GM12878 (cell line): Measurements from ENCODE around the gene KIFC1. TPM values are rescaled to one million over a fixed set of nuclear protein-coding genes. Genes with fewer than 3 reads are reported as not detected.

Experiments
- ATAC-seq: fragments of 200-7000 bp; cut with Tn5 transposase; 3 replicates; pipeline ENCODE4 v1.9.1; 2020; ENCODE audit warnings: mild to moderate bottlenecking, moderate library complexity
- BruUV-seq: library from RNA; stranded (reverse); fragments of 400-500 nt; replicated peaks from 2 replicates; lab custom pipeline; 2021; lab: Mats Ljungman, UMichigan
- CTCF ChIA-PET: fragments of 300-600 bp; sonication (Branson Sonifier 250); formaldehyde crosslinking; extraction: SDS; loops from one replicate; lab custom pipeline; 2021; ENCODE audit warnings: inconsistent platforms; lab: Yijun Ruan, JAX
- POLR2A ChIA-PET: fragments of 350-600 bp; formaldehyde crosslinking; extraction: SDS; loops from one replicate; lab custom pipeline; 2021; ENCODE audit warnings: inconsistent platforms; lab: Charles Lee
- RAD21 ChIA-PET: fragments of 300-600 bp; sonication (Branson Sonifier 250); formaldehyde crosslinking; loops from one replicate; lab custom pipeline; 2023; ENCODE audit warnings: antibody characterized with exemption; ENCODE audit not compliant: unreplicated experiment; lab: Charles Lee
- SMC1A ChIA-PET: fragments of 300-600 bp; sonication (Branson Sonifier 250); formaldehyde crosslinking; loops from one replicate; lab custom pipeline; 2023; ENCODE audit not compliant: unreplicated experiment, uncharacterized antibody; lab: Charles Lee
- DNase-seq: peaks from one replicate; pipeline ENCODE4 v3.0.0-alpha.2; 2011; ENCODE audit warnings: low read depth, low spot score
- FAIRE-seq: peaks from 3 replicates; lab custom pipeline; 2011; peaks lifted over from hg19 to GRCh38; lab: Jason Lieb, UNC
- H2AFZ ChIP-seq: 2 replicates; pipeline ENCODE4 v1.6.0; 2011; ENCODE audit warnings: low read depth, low read length, control low read depth; ENCODE audit not compliant: control insufficient read depth
- H3K27ac ChIP-seq: 2 replicates; pipeline ENCODE4 v1.5.1; 2011; ENCODE audit warnings: control low read depth; ENCODE audit not compliant: control insufficient read depth, insufficient read depth
- H3K27me3 ChIP-seq, 2 experiments: replicated peaks in 1 of 2; 2 replicates each; pipeline versions ENCODE4 v1.6.0 to v1.6.1; 2011; ENCODE audit warnings: low read length in 1 of 2; ENCODE audit not compliant: control insufficient read depth in 2 of 2, insufficient read depth in 2 of 2
- H3K36me3 ChIP-seq, 2 experiments: 2 replicates each; pipeline ENCODE4 v1.5.1; 2011; ENCODE audit warnings: low read length in 1 of 2; ENCODE audit not compliant: control insufficient read depth in 2 of 2, insufficient read depth in 2 of 2
- H3K4me1 ChIP-seq: 2 replicates; pipeline ENCODE4 v1.6.1; 2011; ENCODE audit warnings: mild to moderate bottlenecking, low read length, moderate library complexity, mixed read lengths; ENCODE audit not compliant: control insufficient read depth, insufficient read depth
- H3K4me2 ChIP-seq: 2 replicates; pipeline ENCODE4 v1.6.0; 2011; ENCODE audit warnings: control low read depth; ENCODE audit not compliant: control insufficient read depth, insufficient read depth
- H3K4me3 ChIP-seq: fragments of 200-600 bp; sonication (generic); 2 replicates; pipeline ENCODE4 v1.5.1; 2016
- H3K79me2 ChIP-seq: 2 replicates; pipeline ENCODE4 v1.6.0; 2011; ENCODE audit warnings: low read length; ENCODE audit not compliant: control insufficient read depth, insufficient read depth
- H3K9ac ChIP-seq: 2 replicates; pipeline ENCODE4 v1.8.0; 2011; ENCODE audit warnings: low read length, control low read depth, mixed read lengths; ENCODE audit not compliant: control insufficient read depth, insufficient read depth
- H3K9me3 ChIP-seq: replicated peaks from 3 replicates; pipeline ENCODE4 v1.5.1; 2011; ENCODE audit warnings: mild to moderate bottlenecking, low read length; ENCODE audit not compliant: control insufficient read depth, insufficient read depth
- H4K20me1 ChIP-seq: 2 replicates; pipeline ENCODE4 v1.6.0; 2011; ENCODE audit not compliant: control insufficient read depth, insufficient read depth
- CBX3 ChIP-seq: fragments of 200-600 bp; sonication (generic); IDR thresholded peaks from 2 replicates; pipeline ENCODE4 v1.6.1; 2016; ENCODE audit warnings: low read depth, borderline replicate concordance
- CEBPB ChIP-seq, 2 experiments: fragments of 150-350 bp in 1 of 2; IDR thresholded peaks; 2 replicates each; pipeline ENCODE4 v1.6.1; 2012 to 2014; ENCODE audit warnings: low read depth in 2 of 2, low read length in 2 of 2, borderline replicate concordance in 1 of 2, inconsistent platforms in 1 of 2
- FOS ChIP-seq: IDR thresholded peaks from 3 replicates; pipeline ENCODE4 v1.6.1; 2011; ENCODE audit warnings: borderline replicate concordance; ENCODE audit not compliant: insufficient read length; ENCODE audit errors: extremely low read depth
- GABPA ChIP-seq: IDR thresholded peaks from 2 replicates; pipeline ENCODE4 v1.6.1; 2014; ENCODE audit warnings: antibody characterized with exemption, low read depth, mild to moderate bottlenecking, inconsistent platforms
- HDGF ChIP-seq: fragments of 450-650 bp; IDR thresholded peaks from 2 replicates; pipeline ENCODE4 v1.6.1; 2016; ENCODE audit warnings: antibody characterized with exemption
- IKZF1 ChIP-seq: fragments of 450-650 bp; conservative IDR thresholded peaks from 2 replicates; pipeline ENCODE4 v1.6.1; 2017; ENCODE audit warnings: antibody characterized with exemption, mild to moderate bottlenecking
- NR2C1 ChIP-seq: fragments of 450-650 bp; IDR thresholded peaks from 2 replicates; pipeline ENCODE4 v1.6.1; 2017; ENCODE audit warnings: antibody characterized with exemption, mild to moderate bottlenecking, moderate library complexity
- NR2C2 ChIP-seq: IDR thresholded peaks from 2 replicates; pipeline ENCODE4 v1.6.1; 2011; ENCODE audit warnings: borderline replicate concordance, low read depth; ENCODE audit not compliant: control insufficient read depth, insufficient read length
- POLR2A ChIP-seq: IDR thresholded peaks from 2 replicates; pipeline ENCODE4 v1.6.1; 2011; ENCODE audit warnings: low read depth, mild to moderate bottlenecking, low read length
- RELA ChIP-seq: fragments of 450-650 bp; IDR thresholded peaks from 2 replicates; pipeline ENCODE4 v1.8.0; 2014; ENCODE audit warnings: borderline replicate concordance; ENCODE audit not compliant: partially characterized antibody
- RUNX3 ChIP-seq: IDR thresholded peaks from 2 replicates; pipeline ENCODE4 v1.6.1; 2012; ENCODE audit warnings: low read length, inconsistent platforms
- SREBF2 ChIP-seq: IDR thresholded peaks from 2 replicates; pipeline ENCODE4 v1.6.1; 2012; ENCODE audit warnings: mild to moderate bottlenecking, low read length
- WGBS: methylation state at CpG from one replicate; pipeline ENCODE4 v1.1.6; 2016; ENCODE audit warnings: low lambda C conversion rate; ENCODE audit not compliant: insufficient replicate concordance, insufficient coverage; ENCODE audit errors: missing lambda C conversion rate; 5-methylcytosine and 5-hydroxymethylcytosine counted together
- in situ Hi-C: fragments of 300-500 bp; cut with MboI; formaldehyde crosslinking; loops from 9 replicates; pipeline ENCODE4 v1.14.3; 2018; ENCODE audit warnings: mixed read lengths
- intact Hi-C: fragments of 100-400 bp; cut with micrococcal nuclease; formaldehyde crosslinking; loops from one replicate; pipeline ENCODE4 v1.14.2; 2022; ENCODE audit not compliant: unreplicated experiment
- polyA plus RNA-seq, 11 experiments: library from polyadenylated mRNA; depleted of rRNA in 4 of 11; unstranded in 6 of 11; stranded (reverse) in 5 of 11; fragments of >200 nt; fragmentation: Nextera tagmentation in 4 of 11; fragmentation: Illumina TruSeq in 1 of 11; extraction: Ambion mirVana in 4 of 11; extraction: Trizol in 1 of 11; gene quantifications; 1 replicate in 1 of 11; 2 replicates in 10 of 11; pipeline versions ENCODE4 v1.2.1 to v1.2.3, GENCODE V29; 2011 to 2016; ENCODE audit warnings: inconsistent platforms in 2 of 11, missing spikeins in 2 of 11, low read depth in 1 of 11
- total RNA-seq, 4 experiments: library from RNA; depleted of rRNA in 3 of 4; stranded (reverse); fragments of >200 nt in 3 of 4; fragmentation: Illumina TruSeq in 1 of 4; extraction: Trizol in 1 of 4; gene quantifications; 2 replicates each; pipeline versions ENCODE4 v1.2.1 to v1.2.3, GENCODE V29; 2013 to 2021
- TF ChIP-seq, protein P1 (sequence below): IDR thresholded peaks from 2 replicates; pipeline ENCODE4 v1.6.1; 2011; ENCODE audit warnings: borderline replicate concordance, low read depth, mild to moderate bottlenecking, moderate library complexity, low read length; ENCODE audit not compliant: insufficient read depth, poor library complexity, severe bottlenecking

KIFC1 gene
- total and polyA plus RNA-seq, 10 of the 15 experiments (the other 5 are each of a cell fraction or from before 2014, with no cell fraction given): 1.8 to 87.4 (median 54.4) TPM

- Histone ChIP-seq H3K4me1 (peaks cover 55% of the 10 kb centered on the region), H3K27ac (no peak overlapping the region; the same call in 1 of the 2 replicates), H3K4me3 (no peak overlapping the region), H3K27me3 (no peaks in the 10 kb centered on the region), H3K36me3 (no peaks in the 10 kb centered on the region), H2AFZ (no peak overlapping the region), H3K9ac (no peak overlapping the region; the same call in 1 of the 2 replicates), H4K20me1 (no peaks in the 10 kb centered on the region), H3K4me2 (peak overlapping the region; percentile 93), H3K9me3 (no peaks in the 10 kb centered on the region)
- ChIA-PET RAD21 (interaction anchor here (1.0 to 2.1 kb wide), 7 partner anchors 10 to 151 kb away, joined by 3 to 10 read pairs (median 5); partner anchors contain the start of genes BAK1, CUTA, PFDN6 and SYNGAP1), SMC1A (interaction anchor here (0.6 to 1.7 kb wide), 5 partner anchors 11 to 79 kb away, joined by 3 to 8 read pairs (median 4); partner anchors contain the start of genes CUTA and ZBTB9), POLR2A (interaction anchor here (0.7 to 1.8 kb wide), 3 partner anchors 13 to 282 kb away, joined by 3 to 6 read pairs (median 3); partner anchors contain the start of genes PHF1 and UQCC2)
- in situ Hi-C loops: no loop called here
- 85% methylated on average over 5 of the region's 5 CpGs for WGBS
- intact Hi-C loops: no loop called here
- FAIRE-seq (no peak), DNase-seq (no peak), ATAC-seq (no peak)
- BruUV-seq: no TSS peak
- TF ChIP-seq NR2C1: no peak
- 0 out of 2 replicates have a peak, but pooled peaks have one; percentile 3 for TF ChIP-seq HDGF
- TF ChIP-seq, all 136 proteins: peak for 1
- peaks cover 6% of the 10 kb centered on the region for H3K79me2 ChIP-seq
- CTCF ChIA-PET: interaction anchor here (0.5 to 1.8 kb wide), 9 partner anchors 10 to 986 kb away, joined by 3 to 8 read pairs (median 3); partner anchors contain the start of genes CUTA and SYNGAP1
Measured at GRCh38 chr6:33428966-33429749, 37.5 kb downstream of the KIFC1 start.

GRCh38 chr6:33429750-33430052 is 38.1 kb downstream of the KIFC1 start:
- peaks cover 6% of the 10 kb centered on the region for H3K79me2 ChIP-seq
- ChIA-PET CTCF (interaction anchor here (0.8 to 1.8 kb wide), 5 partner anchors 10 to 178 kb away, joined by 3 to 8 read pairs (median 7); partner anchors contain the start of genes CUTA and SYNGAP1), SMC1A (interaction anchor here (0.6 to 1.7 kb wide), 4 partner anchors 11 to 24 kb away, joined by 3 to 8 read pairs (median 4); partner anchors contain the start of genes CUTA and ZBTB9), RAD21 (interaction anchor here (1.0 to 2.1 kb wide), 6 partner anchors 10 to 150 kb away, joined by 3 to 10 read pairs (median 4); partner anchors contain the start of genes BAK1, CUTA, PFDN6 and SYNGAP1), POLR2A (interaction anchor here (1.0 to 1.8 kb wide), 3 partner anchors 16 to 150 kb away, joined by 3 to 6 read pairs (median 3); partner anchors contain the start of genes BAK1 and PHF1)
- H3K4me1 ChIP-seq: peaks cover 52% of the 10 kb centered on the region
- no TSS peak for BruUV-seq
- ATAC-seq (no peak), DNase-seq (no peak), FAIRE-seq (no peak)
- no peaks in the 10 kb centered on the region for H3K27me3 ChIP-seq
- peak overlapping the region; percentile 50; the same call in 1 of the 2 replicates for H3K27ac ChIP-seq
- H2AFZ ChIP-seq: no peak overlapping the region
- 21% methylated on average over 2 of the region's 2 CpGs for WGBS
- no peak overlapping the region for H3K4me3 ChIP-seq
- H3K36me3 ChIP-seq: no peaks in the 10 kb centered on the region
- H4K20me1 ChIP-seq: no peaks in the 10 kb centered on the region
- H3K9me3 ChIP-seq: no peaks in the 10 kb centered on the region
- intact Hi-C loops: no loop called here
- H3K9ac ChIP-seq: no peak overlapping the region
- peak overlapping the region; percentile 93 for H3K4me2 ChIP-seq
- in situ Hi-C loops: no loop called here
- TF ChIP-seq, protein P1, sequence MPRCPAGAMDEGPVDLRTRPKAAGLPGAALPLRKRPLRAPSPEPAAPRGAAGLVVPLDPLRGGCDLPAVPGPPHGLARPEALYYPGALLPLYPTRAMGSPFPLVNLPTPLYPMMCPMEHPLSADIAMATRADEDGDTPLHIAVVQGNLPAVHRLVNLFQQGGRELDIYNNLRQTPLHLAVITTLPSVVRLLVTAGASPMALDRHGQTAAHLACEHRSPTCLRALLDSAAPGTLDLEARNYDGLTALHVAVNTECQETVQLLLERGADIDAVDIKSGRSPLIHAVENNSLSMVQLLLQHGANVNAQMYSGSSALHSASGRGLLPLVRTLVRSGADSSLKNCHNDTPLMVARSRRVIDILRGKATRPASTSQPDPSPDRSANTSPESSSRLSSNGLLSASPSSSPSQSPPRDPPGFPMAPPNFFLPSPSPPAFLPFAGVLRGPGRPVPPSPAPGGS: no peak
- TF ChIP-seq FOS: no peak
- TF ChIP-seq RELA: no peak
- no peak for TF ChIP-seq POLR2A
- no peak for TF ChIP-seq CBX3
- TF ChIP-seq RUNX3: no peak
- no peak for TF ChIP-seq GABPA
- TF ChIP-seq NR2C2: no peak
- no peak for TF ChIP-seq CEBPB (IDR thresholded peaks at IDR 0.05; ENCODE audit: borderline replicate concordance in 1 of 2, low read depth in 2 of 2, low read length in 2 of 2)
- no peak for TF ChIP-seq IKZF1
- TF ChIP-seq SREBF2: no peak
